ENCODE data around the gene RIMS1.

RIMS1 gene

GRCh38 chr6:72064399-72064975 lies 178.1 kb downstream of the RIMS1 start:
- no peak for DNase-seq (ENCODE audit: low read depth)
- no peak for TF ChIP-seq CTCF (IDR thresholded peaks at IDR 0.05; ENCODE audit: control insufficient read depth, insufficient read depth, low read depth, low read length, missing control alignments)
- no peak overlapping the region for H3K4me3 ChIP-seq (ENCODE audit: control insufficient read depth, low read depth, low read length)

- no peak overlapping the region for H3K4me3 ChIP-seq (ENCODE audit: control insufficient read depth, low read depth, low read length)
- DNase-seq (ENCODE audit: low read depth) = no peak
- no peak for TF ChIP-seq CTCF (IDR thresholded peaks at IDR 0.05; ENCODE audit: control insufficient read depth, insufficient read depth, low read depth, low read length, missing control alignments)
Measured at GRCh38 chr6:72078096-72078495, 191.7 kb downstream of the RIMS1 start.

GRCh38 chr6:72080260-72080941 lies 194.1 kb downstream of the RIMS1 start:
- TF ChIP-seq CTCF (IDR thresholded peaks at IDR 0.05; ENCODE audit: control insufficient read depth, insufficient read depth, low read depth, low read length, missing control alignments) = no peak
- no peak overlapping the region for H3K4me3 ChIP-seq (ENCODE audit: control insufficient read depth, low read depth, low read length)
- DNase-seq (ENCODE audit: low read depth) = no peak

- no peak for TF ChIP-seq CTCF (IDR thresholded peaks at IDR 0.05; ENCODE audit: control insufficient read depth, insufficient read depth, low read depth, low read length, missing control alignments)
- no peak for DNase-seq (ENCODE audit: low read depth)
- no peak overlapping the region for H3K4me3 ChIP-seq (ENCODE audit: control insufficient read depth, low read depth, low read length)
Measured at GRCh38 chr6:72081871-72082270, 195.5 kb downstream of the RIMS1 start.

- no peak for TF ChIP-seq CTCF (IDR thresholded peaks at IDR 0.05; ENCODE audit: control insufficient read depth, insufficient read depth, low read depth, low read length, missing control alignments)
- H3K4me3 ChIP-seq (ENCODE audit: control insufficient read depth, low read depth, low read length) = no peak overlapping the region
- DNase-seq (ENCODE audit: low read depth) = no peak
Measured at GRCh38 chr6:72083976-72084375, 197.6 kb downstream of the RIMS1 start.

- TF ChIP-seq CTCF (IDR thresholded peaks at IDR 0.05; ENCODE audit: control insufficient read depth, insufficient read depth, low read depth, low read length, missing control alignments) = peak; percentile 26
- DNase-seq (ENCODE audit: low read depth) = no peak
- H3K4me3 ChIP-seq (ENCODE audit: control insufficient read depth, low read depth, low read length) = no peak overlapping the region
Measured at GRCh38 chr6:72084992-72085569, 198.7 kb downstream of the RIMS1 start.

Data from AG09309 (cell line).